ENCODE measurements around the gene ZC3H13.

Gene ZC3H13

GRCh38 chr13:45909673-45910072 lies 142.9 kb downstream of the ZC3H13 start:
- H3K4me3 ChIP-seq (ENCODE audit: low read depth, low read length) = no peak overlapping the region
- no peak for DNase-seq (ENCODE audit: low read depth)
- no peak for TF ChIP-seq CTCF (IDR thresholded peaks at IDR 0.05; ENCODE audit: insufficient read depth, low read depth, low read length, missing control alignments)

GRCh38 chr13:45909089-45909488 lies 143.5 kb downstream of the ZC3H13 start:
- no peak overlapping the region for H3K4me3 ChIP-seq (ENCODE audit: low read depth, low read length)
- TF ChIP-seq CTCF (IDR thresholded peaks at IDR 0.05; ENCODE audit: insufficient read depth, low read depth, low read length, missing control alignments) = no peak
- no peak for DNase-seq (ENCODE audit: low read depth)

GRCh38 chr13:45907503-45907902 lies 145.0 kb downstream of the ZC3H13 start:
- no peak for TF ChIP-seq CTCF (IDR thresholded peaks at IDR 0.05; ENCODE audit: insufficient read depth, low read depth, low read length, missing control alignments)
- no peak for DNase-seq (ENCODE audit: low read depth)
- H3K4me3 ChIP-seq (ENCODE audit: low read depth, low read length) = no peak overlapping the region
